GM21717 (cell line): Measurements from ENCODE around the gene NSD2.
"Not testable (repeated sequence)": the region's sequence is repeated elsewhere in the genome, so short reads cannot be mapped to it uniquely, and the experiment has no call there.

ENCODE experiments used
- ATAC-seq: cut with Tn5 transposase; IDR thresholded peaks from one replicate; pipeline ENCODE4 v1.9.1; 2021; ENCODE audit warnings: mild to moderate bottlenecking, moderate library complexity; ENCODE audit not compliant: unreplicated experiment

NSD2 gene

GRCh38 chr4:1896658-1896991, 25.4 kb downstream of the NSD2 start:
- no peak for ATAC-seq

DNA sequence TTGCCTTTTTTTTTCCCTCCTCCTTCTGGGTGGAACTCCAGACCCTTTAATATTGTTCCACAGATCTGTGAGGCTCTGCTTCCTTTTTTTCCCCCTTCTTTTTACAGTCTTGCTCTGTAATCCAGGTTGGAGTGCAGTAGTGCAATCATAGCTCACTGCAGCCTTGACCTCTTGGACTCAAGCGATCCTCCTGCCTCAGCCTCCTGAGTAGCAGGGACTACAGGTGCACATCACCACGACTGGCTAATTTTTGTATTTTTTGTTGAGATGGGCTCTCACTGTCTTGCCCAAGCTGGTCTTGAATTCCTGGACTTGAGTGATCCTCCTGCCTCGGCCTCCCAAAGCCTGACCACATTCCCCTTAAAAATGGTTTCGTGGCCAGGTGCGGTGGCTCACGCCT, 26.8 kb downstream of the NSD2 start:
- no peak for ATAC-seq

- ATAC-seq, result no peak
These were observed 27.5 kb downstream of the NSD2 start for GRCh38 chr4:1898681-1899080.

GRCh38 chr4:1899149-1900086, 28.2 kb downstream of the NSD2 start:
- peak; percentile 74 for ATAC-seq

- ATAC-seq, result no peak
These were observed 28.9 kb downstream of the NSD2 start for GRCh38 chr4:1900087-1900433.

GRCh38 chr4:1900624-1901023, 29.4 kb downstream of the NSD2 start:
- ATAC-seq, result no peak

GRCh38 chr4:1901127-1901526, 29.9 kb downstream of the NSD2 start:
- no peak for ATAC-seq

- ATAC-seq, result no peak
These were observed 31.1 kb downstream of the NSD2 start for GRCh38 chr4:1902243-1902642.

GRCh38 chr4:1903035-1903434, 31.8 kb downstream of the NSD2 start:
- ATAC-seq, result no peak

DNA sequence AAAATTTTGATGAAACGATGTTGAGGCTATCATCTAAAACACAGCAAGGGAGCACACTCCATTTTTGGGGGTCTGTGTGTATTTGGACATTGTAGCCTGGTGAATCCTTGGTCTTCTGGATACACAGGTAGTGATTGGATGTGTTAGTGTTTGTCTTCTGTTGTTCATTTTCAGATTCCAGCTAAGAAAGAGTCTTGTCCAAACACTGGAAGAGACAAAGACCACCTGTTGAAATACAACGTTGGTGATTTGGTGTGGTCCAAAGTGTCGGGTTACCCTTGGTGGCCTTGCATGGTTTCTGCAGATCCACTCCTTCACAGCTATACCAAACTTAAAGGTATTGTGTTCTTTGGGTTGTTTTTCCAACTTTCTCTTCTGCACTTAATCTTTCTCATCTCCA, 32.8 kb downstream of the NSD2 start:
- no peak for ATAC-seq

DNA sequence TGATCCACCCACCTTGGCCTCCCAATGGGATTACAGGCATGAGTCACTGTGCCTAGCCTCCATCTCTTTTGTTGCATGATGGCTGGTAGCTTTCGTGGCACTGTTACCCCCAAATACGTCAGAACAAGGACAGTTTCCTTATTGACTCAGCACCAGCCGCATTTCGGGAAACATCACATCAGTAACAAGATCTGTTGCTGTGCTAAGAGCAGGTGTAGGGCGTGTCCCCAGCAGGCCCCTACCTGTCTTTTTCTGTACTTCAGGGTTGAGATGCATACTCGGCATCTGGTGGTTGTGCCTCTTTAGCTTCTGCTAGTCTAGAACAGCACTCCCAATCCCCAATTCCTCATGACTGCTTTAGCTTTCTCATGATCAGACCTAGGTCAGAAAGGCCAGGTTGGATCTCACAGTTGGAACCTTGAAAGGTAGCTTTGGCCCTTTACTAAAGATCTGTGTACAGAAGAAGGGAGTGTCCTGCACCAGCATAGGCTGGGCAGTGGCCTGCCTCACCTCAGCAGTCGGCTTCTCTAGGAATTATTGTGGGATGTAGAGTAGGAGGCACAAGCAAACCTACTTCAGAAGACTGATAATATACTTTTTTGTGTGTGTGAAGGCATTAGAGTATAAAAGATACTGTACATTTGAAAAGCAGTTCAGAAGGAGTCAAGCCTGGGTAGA, 36.8 kb downstream of the NSD2 start:
- no peak for ATAC-seq

GRCh38 chr4:1909696-1910095, 38.5 kb downstream of the NSD2 start:
- not testable (repeated sequence) for ATAC-seq

- no peak for ATAC-seq
These were observed 39.5 kb downstream of the NSD2 start for GRCh38 chr4:1910643-1911042.

GRCh38 chr4:1911316-1911715, 40.1 kb downstream of the NSD2 start:
- ATAC-seq, result not testable (repeated sequence)

DNA sequence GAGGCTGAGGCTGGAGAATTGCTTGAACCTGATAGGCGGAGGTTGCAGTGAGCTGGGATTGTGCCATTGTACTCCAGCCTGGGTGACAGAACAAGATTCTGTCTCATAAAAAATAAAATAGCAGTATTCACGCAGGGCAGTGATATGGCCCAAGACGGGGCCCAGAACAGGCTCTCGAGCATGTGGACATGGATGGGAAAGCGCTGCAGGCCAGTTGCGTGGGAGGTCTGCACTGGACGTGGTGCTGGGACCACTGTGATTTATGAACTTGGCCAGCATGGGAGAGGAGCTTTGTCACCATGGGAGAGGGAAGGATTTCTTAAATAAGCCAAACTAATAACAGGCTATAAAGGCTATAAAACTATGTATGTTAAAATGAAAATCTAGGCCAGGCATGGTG, 51.6 kb downstream of the NSD2 start:
- no peak for ATAC-seq

DNA sequence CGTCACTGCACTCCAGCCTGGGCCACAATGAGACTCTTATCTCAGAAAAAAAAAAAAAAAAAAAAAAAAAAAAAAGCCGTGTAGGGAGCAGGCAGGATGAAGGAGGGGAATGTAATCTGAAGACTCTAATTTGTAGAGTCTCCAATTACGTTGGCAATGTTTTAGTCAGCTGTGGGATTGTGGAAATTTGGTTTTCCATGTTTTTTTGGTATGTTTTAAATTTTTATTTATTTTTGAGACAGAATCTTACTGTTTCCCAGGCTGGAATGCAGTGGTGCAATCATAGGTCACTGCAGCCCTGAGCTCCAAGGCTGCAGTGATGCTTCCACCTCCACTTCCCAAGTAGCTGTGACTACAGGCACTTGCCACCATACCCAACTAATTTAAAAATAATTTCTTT, 56.5 kb downstream of the NSD2 start:
- no peak for ATAC-seq

- ATAC-seq, result no peak
These were observed 57.4 kb downstream of the NSD2 start for GRCh38 chr4:1928356-1929239.

DNA sequence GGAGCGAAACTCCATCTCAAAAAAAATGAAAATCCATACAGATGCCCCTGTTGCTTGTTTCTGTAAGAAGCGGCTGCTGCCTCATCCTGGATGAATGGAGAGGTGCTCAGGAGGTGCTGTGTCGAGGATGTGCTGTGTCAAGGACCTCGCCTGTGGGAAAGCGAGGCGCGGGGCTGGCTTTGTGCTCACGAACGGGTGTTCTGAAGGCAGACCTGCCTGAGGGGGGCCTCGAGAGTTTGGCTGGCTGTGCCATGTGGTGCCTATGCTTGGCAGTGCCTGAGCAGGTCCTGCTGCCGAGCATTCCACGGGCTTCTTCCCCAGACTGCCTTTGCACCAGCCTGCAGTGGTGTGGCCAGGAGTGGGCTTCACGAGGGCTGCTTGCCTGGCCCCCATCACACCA, 61.5 kb downstream of the NSD2 start:
- no peak for ATAC-seq

DNA sequence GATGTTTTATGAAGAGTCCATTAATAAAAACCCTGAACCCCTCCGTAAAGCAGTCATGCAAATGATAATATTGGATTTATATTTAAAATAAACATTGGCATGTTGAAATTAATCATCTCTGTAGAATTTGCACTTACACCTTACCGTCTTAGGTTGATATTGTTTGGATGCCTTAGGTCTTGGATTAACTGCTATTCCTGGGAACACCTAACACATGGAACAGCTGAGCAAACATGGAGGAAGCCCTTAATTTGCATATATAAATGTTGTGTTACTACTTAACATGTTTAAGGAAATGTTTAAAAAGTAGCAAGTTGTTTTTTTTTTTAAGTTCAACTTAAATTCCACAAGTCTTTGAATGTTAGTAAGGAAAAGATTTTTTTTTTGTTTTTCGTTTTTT, 62.5 kb downstream of the NSD2 start:
- no peak for ATAC-seq

- no peak for ATAC-seq
These were observed 66.4 kb downstream of the NSD2 start for GRCh38 chr4:1937550-1937949.

- ATAC-seq, result no peak
These were observed 66.8 kb downstream of the NSD2 start for GRCh38 chr4:1938027-1938426.
